Central memory CD4-positive, alpha-beta T cell (primary cell): Measurements from ENCODE around the gene ZNF628.

Experiments used
- DNase-seq: peaks from one replicate; pipeline ENCODE4 v3.0.0; 2022

ZNF628 gene

GRCh38 chr19:55502197-55502952, 26.0 kb downstream of the ZNF628 start:
- DNase-seq = no peak

- DNase-seq = no peak
These were observed 26.7 kb downstream of the ZNF628 start for GRCh38 chr19:55503157-55503501.

- DNase-seq = peak; percentile 88
These were observed 27.3 kb downstream of the ZNF628 start for GRCh38 chr19:55503502-55504251.

- DNase-seq = no peak
These were observed 27.8 kb downstream of the ZNF628 start for GRCh38 chr19:55504252-55504603.

GRCh38 chr19:55504981-55505380, 28.6 kb downstream of the ZNF628 start:
- no peak for DNase-seq

- no peak for DNase-seq
These were observed 31.7 kb downstream of the ZNF628 start for GRCh38 chr19:55508120-55508519.

GRCh38 chr19:55516878-55517620, 40.6 kb downstream of the ZNF628 start:
- DNase-seq = peak; percentile 83

- DNase-seq = no peak
These were observed 43.3 kb downstream of the ZNF628 start for GRCh38 chr19:55519451-55520311.

GRCh38 chr19:55520691-55521292, 44.4 kb downstream of the ZNF628 start:
- no peak for DNase-seq

- no peak for DNase-seq
These were observed 49.1 kb downstream of the ZNF628 start for GRCh38 chr19:55525289-55526101.

- no peak for DNase-seq
These were observed 50.1 kb downstream of the ZNF628 start for GRCh38 chr19:55526216-55527196.

- DNase-seq = no peak
These were observed 51.0 kb downstream of the ZNF628 start for GRCh38 chr19:55527197-55528029.

GRCh38 chr19:55528030-55528803, 51.8 kb downstream of the ZNF628 start:
- DNase-seq = no peak

- no peak for DNase-seq
These were observed 53.3 kb downstream of the ZNF628 start for GRCh38 chr19:55529636-55530234.

GRCh38 chr19:55530996-55531395, 54.6 kb downstream of the ZNF628 start:
- no peak for DNase-seq
